Activated CD4-positive, alpha-beta T cell treated with anti-CD3 and anti-CD28 coated beads, Interleukin-2, amount 10 ng/mL, durations not matched to agents 7 days and 5 days (primary cell): ENCODE data around the gene CAMSAP1. TPM values are rescaled to one million over a fixed set of nuclear protein-coding genes. Genes with fewer than 3 reads are reported as not detected.

Experiments
- CTCF ChIA-PET: fragments of 350-600 bp; sonication (Branson Sonifier 250); formaldehyde crosslinking; loops from one replicate; lab custom pipeline; 2021; ENCODE audit warnings: antibody characterized with exemption; lab: Charles Lee
- POLR2A ChIA-PET: fragments of 350-600 bp; sonication (Branson Sonifier 250); formaldehyde crosslinking; loops from one replicate; lab custom pipeline; 2021; ENCODE audit warnings: antibody characterized with exemption; lab: Charles Lee
- DNase-seq: peaks from one replicate; pipeline ENCODE4 v3.0.0-alpha.2; 2020
- H3K27ac Mint-ChIP-seq: one replicate; pipeline ENCODE4 v1.8.0; 2021; ENCODE audit warnings: mild to moderate bottlenecking, moderate library complexity, mixed read lengths
- H3K27me3 Mint-ChIP-seq: one replicate; pipeline ENCODE4 v1.8.0; 2021; ENCODE audit warnings: mixed read lengths
- H3K36me3 Mint-ChIP-seq: one replicate; pipeline ENCODE4 v1.8.0; 2021; ENCODE audit warnings: low read depth, mixed read lengths
- H3K4me1 Mint-ChIP-seq: one replicate; pipeline ENCODE4 v1.8.0; 2021; ENCODE audit warnings: mixed read lengths
- H3K4me3 Mint-ChIP-seq: one replicate; pipeline ENCODE4 v1.8.0; 2021; ENCODE audit warnings: mild to moderate bottlenecking, moderate library complexity, mixed read lengths
- H3K9me3 Mint-ChIP-seq: one replicate; pipeline ENCODE4 v1.8.0; 2021; ENCODE audit warnings: mixed read lengths
- total RNA-seq, 2 experiments: library from RNA; stranded (reverse); gene quantifications; one replicate each; pipeline ENCODE4 v1.2.3, GENCODE V29; 2021

Gene CAMSAP1
- total RNA-seq, 2 experiments from 2014 or later: 20.4 to 22.7 TPM

- ChIA-PET POLR2A (no interaction called here), CTCF (interaction anchor here (0.7 kb wide), 1 partner anchor 463 kb away, joined by 3 read pairs; no protein-coding TSS in a partner anchor)
- no peak overlapping the region for H3K27ac Mint-ChIP-seq
- no peaks in the 10 kb centered on the region for H3K9me3 Mint-ChIP-seq
- H3K4me1 Mint-ChIP-seq: no peaks in the 10 kb centered on the region
- no peak for DNase-seq
- H3K27me3 Mint-ChIP-seq: no peaks in the 10 kb centered on the region
- H3K4me3 Mint-ChIP-seq: no peak overlapping the region
- H3K36me3 Mint-ChIP-seq: no peaks in the 10 kb centered on the region
These were observed 121.1 kb downstream of the CAMSAP1 start for GRCh38 chr9:135786146-135786690.

GRCh38 chr9:135785013-135785575 lies 122.3 kb downstream of the CAMSAP1 start:
- H3K27ac Mint-ChIP-seq: no peak overlapping the region
- no peak for DNase-seq
- no peaks in the 10 kb centered on the region for H3K4me1 Mint-ChIP-seq
- POLR2A ChIA-PET: no interaction called here
- no peak overlapping the region for H3K4me3 Mint-ChIP-seq
- CTCF ChIA-PET: no interaction called here
- no peaks in the 10 kb centered on the region for H3K36me3 Mint-ChIP-seq
- H3K27me3 Mint-ChIP-seq: no peaks in the 10 kb centered on the region
- no peaks in the 10 kb centered on the region for H3K9me3 Mint-ChIP-seq

GRCh38 chr9:135783540-135784245 lies 123.7 kb downstream of the CAMSAP1 start:
- Mint-ChIP-seq H3K9me3 (no peaks in the 10 kb centered on the region), H3K4me1 (no peaks in the 10 kb centered on the region), H3K27ac (no peak overlapping the region), H3K4me3 (no peak overlapping the region), H3K36me3 (no peaks in the 10 kb centered on the region), H3K27me3 (no peaks in the 10 kb centered on the region)
- DNase-seq: no peak
- POLR2A ChIA-PET: no interaction called here
- CTCF ChIA-PET: no interaction called here

GRCh38 chr9:135782946-135783345 lies 124.4 kb downstream of the CAMSAP1 start:
- H3K4me3 Mint-ChIP-seq: no peak overlapping the region
- CTCF ChIA-PET: no interaction called here
- H3K4me1 Mint-ChIP-seq: no peaks in the 10 kb centered on the region
- no peaks in the 10 kb centered on the region for H3K27me3 Mint-ChIP-seq
- POLR2A ChIA-PET: no interaction called here
- H3K36me3 Mint-ChIP-seq: no peaks in the 10 kb centered on the region
- no peak for DNase-seq
- no peak overlapping the region for H3K27ac Mint-ChIP-seq
- no peaks in the 10 kb centered on the region for H3K9me3 Mint-ChIP-seq

- H3K27me3 Mint-ChIP-seq: no peaks in the 10 kb centered on the region
- H3K36me3 Mint-ChIP-seq: no peaks in the 10 kb centered on the region
- no peak overlapping the region for H3K4me3 Mint-ChIP-seq
- no peaks in the 10 kb centered on the region for H3K9me3 Mint-ChIP-seq
- no peak overlapping the region for H3K27ac Mint-ChIP-seq
- ChIA-PET POLR2A (no interaction called here), CTCF (no interaction called here)
- DNase-seq: no peak
- H3K4me1 Mint-ChIP-seq: no peaks in the 10 kb centered on the region
These were observed 126.7 kb downstream of the CAMSAP1 start for GRCh38 chr9:135780626-135781025.

- Mint-ChIP-seq H3K27me3 (no peaks in the 10 kb centered on the region), H3K4me1 (no peaks in the 10 kb centered on the region), H3K27ac (no peak overlapping the region), H3K9me3 (no peaks in the 10 kb centered on the region), H3K36me3 (no peaks in the 10 kb centered on the region), H3K4me3 (no peak overlapping the region)
- ChIA-PET POLR2A (no interaction called here), CTCF (no interaction called here)
- no peak for DNase-seq
These were observed 127.3 kb downstream of the CAMSAP1 start for GRCh38 chr9:135780086-135780485.

- ChIA-PET POLR2A (no interaction called here), CTCF (no interaction called here)
- no peak overlapping the region for H3K27ac Mint-ChIP-seq
- H3K27me3 Mint-ChIP-seq: no peaks in the 10 kb centered on the region
- no peaks in the 10 kb centered on the region for H3K9me3 Mint-ChIP-seq
- no peaks in the 10 kb centered on the region for H3K4me1 Mint-ChIP-seq
- H3K4me3 Mint-ChIP-seq: no peak overlapping the region
- H3K36me3 Mint-ChIP-seq: no peaks in the 10 kb centered on the region
- no peak for DNase-seq
These were observed 127.8 kb downstream of the CAMSAP1 start for GRCh38 chr9:135779571-135779970.

- H3K4me3 Mint-ChIP-seq: no peak overlapping the region
- H3K27me3 Mint-ChIP-seq: no peaks in the 10 kb centered on the region
- no peak for DNase-seq
- ChIA-PET POLR2A (no interaction called here), CTCF (no interaction called here)
- no peak overlapping the region for H3K27ac Mint-ChIP-seq
- H3K9me3 Mint-ChIP-seq: no peaks in the 10 kb centered on the region
- no peaks in the 10 kb centered on the region for H3K36me3 Mint-ChIP-seq
- no peaks in the 10 kb centered on the region for H3K4me1 Mint-ChIP-seq
These were observed 128.9 kb downstream of the CAMSAP1 start for GRCh38 chr9:135778421-135778820.

- ChIA-PET CTCF (no interaction called here), POLR2A (no interaction called here)
- Mint-ChIP-seq H3K27ac (no peak overlapping the region), H3K4me3 (no peak overlapping the region), H3K36me3 (no peaks in the 10 kb centered on the region), H3K4me1 (no peaks in the 10 kb centered on the region), H3K9me3 (no peaks in the 10 kb centered on the region), H3K27me3 (no peaks in the 10 kb centered on the region)
- no peak for DNase-seq
These were observed 129.6 kb downstream of the CAMSAP1 start for GRCh38 chr9:135777623-135778177.

- Mint-ChIP-seq H3K4me3 (no peak overlapping the region), H3K9me3 (no peaks in the 10 kb centered on the region), H3K36me3 (no peaks in the 10 kb centered on the region), H3K27me3 (no peaks in the 10 kb centered on the region), H3K4me1 (no peaks in the 10 kb centered on the region), H3K27ac (no peak overlapping the region)
- DNase-seq: no peak
- POLR2A ChIA-PET: interaction anchor here (0.7 kb wide), 1 partner anchor 38 kb away, joined by 4 read pairs; no protein-coding TSS in a partner anchor
- CTCF ChIA-PET: no interaction called here
These were observed 130.3 kb downstream of the CAMSAP1 start for GRCh38 chr9:135776893-135777622.

GRCh38 chr9:135775911-135776310 lies 131.4 kb downstream of the CAMSAP1 start:
- ChIA-PET POLR2A (no interaction called here), CTCF (no interaction called here)
- Mint-ChIP-seq H3K27me3 (no peaks in the 10 kb centered on the region), H3K27ac (no peak overlapping the region), H3K4me1 (no peaks in the 10 kb centered on the region), H3K4me3 (no peak overlapping the region), H3K9me3 (no peaks in the 10 kb centered on the region), H3K36me3 (no peaks in the 10 kb centered on the region)
- DNase-seq: no peak

GRCh38 chr9:135774794-135775525 lies 132.4 kb downstream of the CAMSAP1 start:
- Mint-ChIP-seq H3K27ac (no peak overlapping the region), H3K9me3 (no peaks in the 10 kb centered on the region), H3K36me3 (no peaks in the 10 kb centered on the region), H3K4me3 (no peak overlapping the region), H3K4me1 (no peaks in the 10 kb centered on the region), H3K27me3 (no peaks in the 10 kb centered on the region)
- no peak for DNase-seq
- ChIA-PET CTCF (no interaction called here), POLR2A (no interaction called here)
